ENCODE data around the gene GNG4. TPM values are rescaled to one million over a fixed set of nuclear protein-coding genes. Genes with fewer than 3 reads are reported as not detected.

GNG4 gene
- total RNA-seq, 3 donors from 2014 or later = 2.9 to 7.7 (median 4.6) TPM

DNA sequence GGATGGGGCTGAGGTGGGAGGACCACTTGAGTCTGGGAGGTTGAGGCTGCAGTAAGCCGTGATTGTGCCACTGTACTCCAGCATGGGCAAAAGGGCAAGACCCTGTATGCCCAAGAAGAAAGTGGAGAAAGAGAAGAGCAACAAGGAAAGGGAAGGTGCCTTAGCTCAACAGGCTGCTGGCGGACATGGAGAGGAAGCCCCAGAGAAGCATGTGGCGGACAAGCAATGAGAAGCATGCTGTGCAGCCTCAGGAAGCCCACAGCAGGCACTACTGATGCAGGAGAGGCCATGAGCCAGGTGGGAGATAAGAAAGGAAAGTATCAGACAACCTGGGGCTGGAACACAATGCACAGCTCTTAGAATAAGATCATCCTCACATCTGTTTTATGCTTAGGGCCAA lies 32.6 kb upstream of the GNG4 start:
- DNase-seq = no peak
- Histone ChIP-seq H3K36me3 (ENCODE audit: low read depth) (no peaks in the 10 kb centered on the region), H3K4me3 (no peak overlapping the region), H3K9me3 (no peaks in the 10 kb centered on the region), H3K4me1 (ENCODE audit: low read depth) (no peaks in the 10 kb centered on the region)
- ATAC-seq = no peak
- intact Hi-C loops (cut with DNase I, micrococcal nuclease) = no loop called here
- TF ChIP-seq CTCF (IDR thresholded peaks at IDR 0.05) = no peak

- Histone ChIP-seq H3K4me1 (ENCODE audit: low read depth) (no peaks in the 10 kb centered on the region), H3K36me3 (ENCODE audit: low read depth) (no peaks in the 10 kb centered on the region), H3K4me3 (no peak overlapping the region), H3K9me3 (peaks cover 7% of the 10 kb centered on the region)
- DNase-seq (no peak), ATAC-seq (peak; percentile 28)
- intact Hi-C loops (cut with DNase I, micrococcal nuclease) = no loop called here
- TF ChIP-seq CTCF (IDR thresholded peaks at IDR 0.05) = no peak
Observed at GRCh38 chr1:235679644-235680043, 30.1 kb upstream of the GNG4 start.

DNA sequence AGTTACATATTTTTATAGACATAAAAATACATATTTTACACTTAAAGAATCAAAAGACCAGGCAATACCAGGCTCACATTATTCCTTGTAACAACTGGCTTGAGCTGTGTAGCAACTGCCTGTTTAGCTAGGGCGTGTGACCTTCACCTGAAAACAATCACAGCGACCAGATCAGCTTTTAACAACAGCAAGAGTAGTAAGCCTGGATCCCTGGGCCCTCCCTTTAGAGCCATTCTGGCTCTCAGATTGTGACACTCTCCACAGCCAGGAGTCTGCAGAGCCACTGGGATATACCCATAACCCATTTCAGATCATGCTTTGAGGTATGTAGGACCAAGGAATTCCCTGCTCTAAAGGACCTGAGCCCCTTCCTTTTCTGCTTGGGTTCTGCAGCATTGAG lies 29.4 kb upstream of the GNG4 start:
- ATAC-seq (peak; percentile 74), DNase-seq (peak in 1 of 3 donors; percentile 23)
- peaks cover 7% of the 10 kb centered on the region for H3K9me3 ChIP-seq
- TF ChIP-seq CTCF (IDR thresholded peaks at IDR 0.05) = no peak
- H3K4me3 ChIP-seq = no peak overlapping the region
- H3K4me1 ChIP-seq (ENCODE audit: low read depth) = no peaks in the 10 kb centered on the region
- intact Hi-C loops (cut with DNase I, micrococcal nuclease) = no loop called here
- no peaks in the 10 kb centered on the region for H3K36me3 ChIP-seq (ENCODE audit: low read depth)

DNA sequence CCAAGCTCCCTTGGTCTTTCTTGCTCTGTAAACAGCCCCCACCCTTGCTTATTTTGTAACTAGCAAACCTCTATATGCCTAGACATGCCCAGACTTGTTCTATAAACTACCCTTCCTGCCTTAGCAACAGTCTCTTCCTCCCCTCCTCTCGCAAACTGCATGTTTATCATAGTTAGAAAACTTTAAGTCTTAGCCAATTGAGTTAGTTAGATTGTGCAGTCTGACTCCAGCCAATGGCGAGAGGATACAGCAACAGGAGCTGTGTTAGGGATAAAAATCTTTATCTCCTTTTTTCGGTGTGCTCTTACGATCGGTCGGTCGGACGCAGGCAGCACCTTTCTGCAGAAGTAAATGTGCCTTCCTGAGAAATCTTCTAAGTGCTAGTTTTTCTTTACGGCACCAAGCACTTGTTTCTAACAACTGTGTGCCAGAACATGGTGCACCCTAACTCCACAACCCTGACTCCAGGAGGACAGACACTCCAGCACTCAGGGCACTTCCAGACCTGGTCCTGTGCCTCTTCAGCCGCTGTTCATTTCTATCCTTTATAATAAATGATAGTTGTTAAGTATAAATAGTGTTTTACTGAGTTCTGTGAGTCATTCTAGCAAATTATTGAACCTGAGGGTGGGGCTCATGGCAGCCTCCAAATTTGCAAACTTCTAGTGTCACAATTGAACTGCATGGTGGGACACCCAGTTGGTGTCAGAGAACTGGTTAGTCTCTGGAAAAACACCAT lies 25.7 kb upstream of the GNG4 start:
- peaks cover 22% of the 10 kb centered on the region for H3K9me3 ChIP-seq
- intact Hi-C loops (cut with DNase I, micrococcal nuclease) = no loop called here
- no peaks in the 10 kb centered on the region for H3K36me3 ChIP-seq (ENCODE audit: low read depth)
- TF ChIP-seq CTCF (IDR thresholded peaks at IDR 0.05) = no peak
- no peak for DNase-seq
- ATAC-seq = no peak
- H3K4me3 ChIP-seq = no peak overlapping the region
- no peaks in the 10 kb centered on the region for H3K4me1 ChIP-seq (ENCODE audit: low read depth)

DNA sequence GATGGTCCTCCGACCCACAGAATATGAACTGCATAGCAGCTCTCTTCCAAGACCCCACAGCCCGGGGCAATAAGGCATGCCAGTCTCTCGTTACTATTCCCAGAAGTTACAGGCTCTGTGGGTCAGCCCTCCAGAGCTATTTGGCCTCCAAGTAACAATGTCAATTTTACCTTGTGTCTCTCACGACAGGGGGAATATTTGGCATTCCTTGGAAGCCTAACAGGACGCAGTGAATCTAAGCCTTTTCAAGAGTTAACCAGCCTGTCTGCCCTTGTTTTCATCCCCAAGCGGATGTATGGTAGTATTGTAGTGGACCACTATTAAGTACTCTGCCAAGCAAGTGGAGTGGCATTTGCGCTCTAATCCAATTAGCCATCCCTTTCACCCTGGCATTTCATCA lies 24.4 kb upstream of the GNG4 start:
- no peaks in the 10 kb centered on the region for H3K36me3 ChIP-seq (ENCODE audit: low read depth)
- no peak for DNase-seq
- no peak overlapping the region for H3K4me3 ChIP-seq
- no peak for ATAC-seq
- peaks cover 33% of the 10 kb centered on the region for H3K9me3 ChIP-seq
- no peak for TF ChIP-seq CTCF (IDR thresholded peaks at IDR 0.05)
- H3K4me1 ChIP-seq (ENCODE audit: low read depth) = no peaks in the 10 kb centered on the region
- intact Hi-C loops (cut with DNase I, micrococcal nuclease) = no loop called here
